CD4-positive, alpha-beta T cell (primary cell): ENCODE data around the gene NHLRC3. TPM values are rescaled to one million over a fixed set of nuclear protein-coding genes. Genes with fewer than 3 reads are reported as not detected.

ENCODE experiments used
- ATAC-seq: fragments of 200-7000 bp; cut with Tn5 transposase; one replicate; pipeline ENCODE4 v1.10.0; 2022; ENCODE audit warnings: mild to moderate bottlenecking; ENCODE audit not compliant: poor library complexity
- CTCF ChIA-PET: fragments of 350-600 bp; sonication (Branson Sonifier 250); formaldehyde crosslinking; loops from one replicate; lab custom pipeline; 2021; ENCODE audit warnings: antibody characterized with exemption, inconsistent platforms; lab: Charles Lee
- POLR2A ChIA-PET: fragments of 350-600 bp; sonication (Branson Sonifier 250); formaldehyde crosslinking; loops from one replicate; lab custom pipeline; 2021; ENCODE audit warnings: antibody characterized with exemption, inconsistent platforms; lab: Charles Lee
- DNase-seq, 14 experiments: peaks; one replicate each; pipeline ENCODE4 v3.0.0-alpha.2; 2013 to 2020; ENCODE audit warnings: mixed read lengths in 2 of 14
- H3K27ac ChIP-seq, 2 donors: one replicate each; pipeline versions ENCODE4 v1.5.1 to v1.7.0; 2013; ENCODE audit warnings: low read length in 2 of 2, low read depth in 1 of 2, mild to moderate bottlenecking in 1 of 2
- H3K27me3 ChIP-seq, 2 experiments: 1 replicate in 1 of 2; 2 replicates in 1 of 2; pipeline versions ENCODE4 v1.6.1 to v1.7.0; 2013; ENCODE audit warnings: low read length in 2 of 2, control low read depth in 1 of 2, mild to moderate bottlenecking in 1 of 2, moderate library complexity in 1 of 2; ENCODE audit not compliant: insufficient read depth in 2 of 2, control insufficient read depth in 1 of 2
- H3K36me3 ChIP-seq: one replicate; pipeline ENCODE4 v1.6.1; 2013; ENCODE audit warnings: low read length, control low read depth; ENCODE audit not compliant: insufficient read depth
- H3K4me1 ChIP-seq: one replicate; pipeline ENCODE4 v1.6.1; 2013; ENCODE audit warnings: low read length, control low read depth; ENCODE audit not compliant: insufficient read depth
- H3K4me3 ChIP-seq: one replicate; pipeline ENCODE4 v1.5.1; 2013; ENCODE audit warnings: mild to moderate bottlenecking, low read length, moderate library complexity
- H3K9me3 ChIP-seq, 2 experiments: 1 replicate in 1 of 2; 2 replicates in 1 of 2; pipeline versions ENCODE4 v1.6.1 to v1.7.0; 2013; ENCODE audit warnings: low read length in 2 of 2, mild to moderate bottlenecking in 2 of 2, control low read depth in 1 of 2, moderate library complexity in 1 of 2; ENCODE audit not compliant: control insufficient read depth in 1 of 2, insufficient read depth in 1 of 2
- H3K27ac Mint-ChIP-seq: one replicate; pipeline ENCODE4 v1.8.0; 2020; ENCODE audit warnings: mixed read lengths
- H3K27me3 Mint-ChIP-seq: one replicate; pipeline ENCODE4 v1.8.0; 2021; ENCODE audit warnings: mixed read lengths
- H3K36me3 Mint-ChIP-seq: one replicate; pipeline ENCODE4 v1.8.0; 2021; ENCODE audit warnings: low read depth, mixed read lengths
- H3K4me1 Mint-ChIP-seq: one replicate; pipeline ENCODE4 v1.8.0; 2021; ENCODE audit warnings: low read depth, mixed read lengths
- H3K4me3 Mint-ChIP-seq: one replicate; pipeline ENCODE4 v1.8.0; 2020; ENCODE audit warnings: mild to moderate bottlenecking, mixed read lengths
- H3K9me3 Mint-ChIP-seq: one replicate; pipeline ENCODE4 v1.8.0; 2020; ENCODE audit warnings: mixed read lengths
- intact Hi-C, 2 experiments: fragments of 100-400 bp; cut with DNase I in 1 of 2; cut with micrococcal nuclease in 1 of 2; formaldehyde crosslinking; loops; one replicate each; pipeline versions ENCODE4 v1.15.1 to v1.9.0; 2023 to 2025; cut with DNase I, micrococcal nuclease
- total RNA-seq, 174 experiments: library from RNA in 2 of 174; stranded (reverse) in 2 of 174; gene quantifications; one replicate each; pipeline ENCODE4 v1.2.3 and lab custom pipeline; 2021 to 2026
- TF ChIP-seq, protein P1 (sequence below): fragments of 200-600 bp; IDR thresholded peaks from one replicate; pipeline ENCODE4 v1.8.0; 2022; ENCODE audit warnings: antibody characterized with exemption, mild to moderate bottlenecking

The NHLRC3 gene
- total RNA-seq, 2 experiments from 2014 or later = 3.9 to 5.9 TPM

DNA sequence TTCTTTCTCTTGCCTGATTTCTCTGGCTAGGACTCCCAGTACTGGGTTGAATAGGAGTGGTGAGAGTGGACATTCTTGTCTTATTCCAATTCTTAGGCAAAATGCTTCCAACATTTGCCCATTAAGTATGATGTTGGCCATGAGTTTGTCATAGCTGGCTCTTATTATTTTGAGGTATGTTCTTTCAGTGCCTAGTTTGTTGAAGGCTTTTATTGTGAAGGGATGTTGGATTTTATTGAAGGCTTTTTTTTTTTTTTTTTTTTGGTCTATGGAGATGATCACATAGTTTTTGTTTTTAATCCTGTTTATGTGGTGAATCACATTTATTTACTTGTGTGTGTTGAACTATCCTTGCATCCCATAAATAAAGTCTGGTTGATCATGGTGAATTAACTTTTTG is 19.8 kb downstream of the NHLRC3 start:
- intact Hi-C loops = no loop called here
- TF ChIP-seq, protein P1, sequence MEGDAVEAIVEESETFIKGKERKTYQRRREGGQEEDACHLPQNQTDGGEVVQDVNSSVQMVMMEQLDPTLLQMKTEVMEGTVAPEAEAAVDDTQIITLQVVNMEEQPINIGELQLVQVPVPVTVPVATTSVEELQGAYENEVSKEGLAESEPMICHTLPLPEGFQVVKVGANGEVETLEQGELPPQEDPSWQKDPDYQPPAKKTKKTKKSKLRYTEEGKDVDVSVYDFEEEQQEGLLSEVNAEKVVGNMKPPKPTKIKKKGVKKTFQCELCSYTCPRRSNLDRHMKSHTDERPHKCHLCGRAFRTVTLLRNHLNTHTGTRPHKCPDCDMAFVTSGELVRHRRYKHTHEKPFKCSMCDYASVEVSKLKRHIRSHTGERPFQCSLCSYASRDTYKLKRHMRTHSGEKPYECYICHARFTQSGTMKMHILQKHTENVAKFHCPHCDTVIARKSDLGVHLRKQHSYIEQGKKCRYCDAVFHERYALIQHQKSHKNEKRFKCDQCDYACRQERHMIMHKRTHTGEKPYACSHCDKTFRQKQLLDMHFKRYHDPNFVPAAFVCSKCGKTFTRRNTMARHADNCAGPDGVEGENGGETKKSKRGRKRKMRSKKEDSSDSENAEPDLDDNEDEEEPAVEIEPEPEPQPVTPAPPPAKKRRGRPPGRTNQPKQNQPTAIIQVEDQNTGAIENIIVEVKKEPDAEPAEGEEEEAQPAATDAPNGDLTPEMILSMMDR = no peak
- no peaks in the 10 kb centered on the region for H3K4me1 ChIP-seq

DNA sequence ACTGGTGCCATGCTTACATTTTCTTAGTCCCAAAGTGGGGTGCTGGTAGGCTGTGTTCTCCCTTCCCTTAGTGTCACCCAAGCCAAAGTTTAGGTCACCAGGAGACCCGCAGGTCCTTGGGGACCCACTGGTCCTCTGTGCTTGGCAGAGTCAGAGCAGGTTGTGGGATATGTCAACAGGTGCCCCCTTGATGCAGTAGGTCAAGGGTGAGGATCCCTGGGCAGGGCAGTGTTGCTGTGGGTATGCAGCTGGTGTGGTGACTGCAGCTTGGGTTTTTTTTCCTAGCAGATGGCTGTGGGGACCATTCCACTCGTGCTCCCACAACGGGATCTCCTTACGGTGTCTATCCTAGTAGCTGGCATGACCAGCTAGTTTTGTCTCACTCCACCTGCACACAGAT is 23.7 kb downstream of the NHLRC3 start:
- Histone ChIP-seq H3K36me3 (no peaks in the 10 kb centered on the region), H3K27ac (no peak overlapping the region), H3K4me1 (no peaks in the 10 kb centered on the region), H3K4me3 (no peak overlapping the region), H3K9me3 (no peaks in the 10 kb centered on the region), H3K27me3 (no peaks in the 10 kb centered on the region)
- peaks cover 2% of the 10 kb centered on the region for H3K9me3 Mint-ChIP-seq
- POLR2A ChIA-PET = no interaction called here
- no peak overlapping the region for H3K27ac Mint-ChIP-seq
- TF ChIP-seq, protein P1 = no peak
- no peak overlapping the region for H3K4me3 Mint-ChIP-seq
- CTCF ChIA-PET = no interaction called here
- intact Hi-C loops = no loop called here
- ATAC-seq (no peak), DNase-seq (no peak)
- peaks cover 21% of the 10 kb centered on the region for H3K36me3 Mint-ChIP-seq
- no peaks in the 10 kb centered on the region for H3K27me3 Mint-ChIP-seq
- H3K4me1 Mint-ChIP-seq = peaks cover 15% of the 10 kb centered on the region

More for the DNA sequence above, 19.8 kb downstream of the NHLRC3 start:
- ChIA-PET POLR2A (no interaction called here), CTCF (interaction anchor here (0.7 kb wide), 1 partner anchor 10 kb away, joined by 3 read pairs; no protein-coding TSS in a partner anchor)
- Mint-ChIP-seq H3K27me3 (no peaks in the 10 kb centered on the region), H3K4me1 (peaks cover 15% of the 10 kb centered on the region), H3K27ac (no peak overlapping the region), H3K36me3 (peaks cover 27% of the 10 kb centered on the region), H3K4me3 (no peak overlapping the region), H3K9me3 (no peaks in the 10 kb centered on the region)
- ATAC-seq (no peak), DNase-seq (no peak)
- Histone ChIP-seq H3K27me3 (no peaks in the 10 kb centered on the region), H3K27ac (no peak overlapping the region), H3K9me3 (no peaks in the 10 kb centered on the region), H3K36me3 (no peaks in the 10 kb centered on the region), H3K4me3 (no peak overlapping the region)

DNA sequence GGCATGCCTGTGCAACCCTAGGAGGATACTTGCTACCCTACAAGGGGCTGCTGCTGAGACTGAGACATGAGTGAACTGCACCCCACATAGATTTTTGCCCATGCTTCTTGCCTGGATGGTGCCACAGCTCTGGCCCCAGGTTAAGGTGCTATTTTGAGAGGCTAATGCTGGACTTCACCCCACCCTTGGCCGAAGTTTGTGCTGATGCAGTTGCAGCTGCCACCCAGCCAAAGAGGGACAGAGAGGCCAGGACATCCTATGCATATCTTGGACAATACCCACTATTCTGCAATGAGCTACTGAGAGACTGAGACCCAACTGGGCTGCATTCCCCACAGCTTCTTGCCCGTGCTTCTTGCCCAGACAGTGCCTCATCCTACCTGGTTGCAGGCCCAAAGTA is 34.6 kb downstream of the NHLRC3 start:
- ChIA-PET POLR2A (no interaction called here), CTCF (no interaction called here)
- H3K27me3 Mint-ChIP-seq = peaks cover 54% of the 10 kb centered on the region
- H3K9me3 ChIP-seq = no peaks in the 10 kb centered on the region
- no peaks in the 10 kb centered on the region for H3K36me3 ChIP-seq
- intact Hi-C loops = no loop called here
- H3K27me3 ChIP-seq = peaks cover 17 to 21% of the 10 kb centered on the region in 2 experiments
- TF ChIP-seq, protein P1 = no peak
- no peaks in the 10 kb centered on the region for H3K36me3 Mint-ChIP-seq
- no peaks in the 10 kb centered on the region for H3K4me1 ChIP-seq
- no peak overlapping the region for H3K4me3 Mint-ChIP-seq
- no peaks in the 10 kb centered on the region for H3K9me3 Mint-ChIP-seq
- H3K4me3 ChIP-seq = no peak overlapping the region
- DNase-seq (no peak), ATAC-seq (no peak)
- no peaks in the 10 kb centered on the region for H3K4me1 Mint-ChIP-seq
- H3K27ac ChIP-seq = no peak overlapping the region
- no peak overlapping the region for H3K27ac Mint-ChIP-seq
